ENCODE data around the gene MAML2. TPM values are rescaled to one million over a fixed set of nuclear protein-coding genes. Genes with fewer than 3 reads are reported as not detected.

Gene MAML2
- total RNA-seq, 1 donor from 2014 or later, result 3.8 TPM

DNA sequence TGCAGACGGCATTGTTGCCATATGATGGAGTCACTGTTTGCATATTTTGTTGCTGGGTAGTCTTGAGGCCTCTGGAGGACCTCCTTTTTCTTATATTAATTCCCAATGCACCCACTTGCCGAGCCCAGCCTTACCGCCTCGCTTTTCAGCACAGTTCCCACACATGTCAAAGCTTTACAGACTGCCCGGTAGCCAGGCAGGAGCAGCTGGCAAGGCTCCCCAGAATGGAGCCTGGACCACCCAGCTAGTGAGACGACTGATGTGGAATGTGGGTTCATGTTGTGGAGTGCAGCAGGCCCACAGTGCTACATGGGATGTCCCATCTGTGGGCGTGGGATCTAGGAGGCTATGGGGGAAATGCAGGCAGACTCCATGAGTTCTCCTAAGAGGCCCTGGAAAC is 319.7 kb downstream of the MAML2 start:
- H4K20me1 ChIP-seq (ENCODE audit: low read depth), result no peaks in the 10 kb centered on the region
- no peaks in the 10 kb centered on the region for H3K27me3 Mint-ChIP-seq (ENCODE audit: insufficient read depth, low read depth)
- no peaks in the 10 kb centered on the region for H3K36me3 ChIP-seq
- peaks cover 12% of the 10 kb centered on the region for H3K4me1 Mint-ChIP-seq
- no peaks in the 10 kb centered on the region for H3K79me2 ChIP-seq (ENCODE audit: low read depth)
- no peak overlapping the region for H3K4me2 ChIP-seq
- H3K9me3 Mint-ChIP-seq, result no peaks in the 10 kb centered on the region
- no peak for DNase-seq (ENCODE audit: low spot score)
- no peak overlapping the region for H3K27ac Mint-ChIP-seq
- no peaks in the 10 kb centered on the region for H3F3A ChIP-seq (ENCODE audit: low read depth)
- no peak overlapping the region for H3K4me3 ChIP-seq
- no peak for TF ChIP-seq EZH2phosphoT487 (IDR thresholded peaks at IDR 0.05)
- TF ChIP-seq EZH2 (IDR thresholded peaks at IDR 0.05), result no peak
- no peak for TF ChIP-seq CTCF (IDR thresholded peaks at IDR 0.05)
- H2AFZ ChIP-seq (replicated peaks), result no peak overlapping the region
- peaks cover 9% of the 10 kb centered on the region for H3K4me1 ChIP-seq
- no peak overlapping the region for H3K9ac ChIP-seq
- H3K36me3 Mint-ChIP-seq, result no peaks in the 10 kb centered on the region
- H3K9me3 ChIP-seq (ENCODE audit: low read depth), result no peaks in the 10 kb centered on the region
- no peaks in the 10 kb centered on the region for H3K27me3 ChIP-seq
- no peak overlapping the region for H3K4me3 Mint-ChIP-seq
- H3K27ac ChIP-seq, result no peak overlapping the region

DNA sequence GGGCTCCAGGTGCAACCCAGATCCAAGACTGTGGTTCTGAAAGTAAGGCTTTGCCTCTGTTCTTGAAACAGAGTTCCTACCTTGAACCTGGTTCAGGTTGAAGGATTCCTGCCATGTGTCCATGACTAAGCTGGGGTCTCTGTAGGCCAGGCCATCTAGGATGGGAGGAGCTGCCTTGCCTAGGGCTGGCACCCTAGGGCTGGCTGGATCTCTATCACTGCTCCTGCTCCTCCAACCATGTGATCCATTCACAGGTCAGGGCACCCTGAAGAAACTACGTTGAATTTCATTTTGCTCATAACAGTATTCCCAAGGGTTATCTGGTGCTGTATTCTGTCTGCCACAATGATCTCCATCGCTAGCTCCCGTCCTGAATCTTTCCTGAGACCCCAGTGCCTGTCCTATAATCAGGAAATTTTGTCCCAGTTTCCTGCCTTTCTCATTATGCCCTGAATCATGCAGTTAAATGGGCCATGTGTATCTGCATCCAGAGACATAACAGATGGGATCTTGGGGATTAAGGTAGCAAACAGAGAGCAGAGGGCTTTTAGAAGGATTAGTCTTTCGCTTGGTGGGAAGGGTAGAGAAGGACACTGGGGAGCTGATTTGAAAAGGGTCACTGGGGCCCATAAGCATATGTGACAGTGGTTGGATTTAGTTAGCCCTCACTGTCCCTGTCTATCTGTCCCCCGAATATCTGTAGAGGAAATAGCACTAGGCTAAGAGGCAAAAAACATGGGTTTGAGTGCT is 320.9 kb downstream of the MAML2 start:
- Mint-ChIP-seq H3K36me3 (no peaks in the 10 kb centered on the region), H3K4me1 (peaks cover 12% of the 10 kb centered on the region), H3K27ac (no peak overlapping the region), H3K9me3 (no peaks in the 10 kb centered on the region), H3K27me3 (ENCODE audit: insufficient read depth, low read depth) (no peaks in the 10 kb centered on the region), H3K4me3 (no peak overlapping the region)
- H3K27ac ChIP-seq, result no peak overlapping the region
- no peak overlapping the region for H3K4me3 ChIP-seq
- H2AFZ ChIP-seq (replicated peaks), result no peak overlapping the region
- no peaks in the 10 kb centered on the region for H3K9me3 ChIP-seq (ENCODE audit: low read depth)
- H3K9ac ChIP-seq, result no peak overlapping the region
- peaks cover 9% of the 10 kb centered on the region for H3K4me1 ChIP-seq
- no peaks in the 10 kb centered on the region for H3F3A ChIP-seq (ENCODE audit: low read depth)
- DNase-seq (ENCODE audit: low spot score), result peak; percentile 27
- TF ChIP-seq EZH2 (IDR thresholded peaks at IDR 0.05) (no peak), EZH2phosphoT487 (IDR thresholded peaks at IDR 0.05) (no peak), CTCF (IDR thresholded peaks at IDR 0.05) (no peak)
- peak overlapping the region; percentile 7 for H3K4me2 ChIP-seq
- no peaks in the 10 kb centered on the region for H3K79me2 ChIP-seq (ENCODE audit: low read depth)
- no peaks in the 10 kb centered on the region for H3K36me3 ChIP-seq
- H3K27me3 ChIP-seq, result no peaks in the 10 kb centered on the region
- H4K20me1 ChIP-seq (ENCODE audit: low read depth), result no peaks in the 10 kb centered on the region

GRCh38 chr11:96019810-96020747 is 322.9 kb downstream of the MAML2 start:
- no peaks in the 10 kb centered on the region for H3K9me3 Mint-ChIP-seq
- no peak for TF ChIP-seq CTCF (IDR thresholded peaks at IDR 0.05)
- Histone ChIP-seq H3K9me3 (ENCODE audit: low read depth) (no peaks in the 10 kb centered on the region), H3K36me3 (no peaks in the 10 kb centered on the region), H3K27me3 (no peaks in the 10 kb centered on the region), H3K4me3 (no peak overlapping the region), H3K4me2 (no peak overlapping the region), H2AFZ (replicated peaks) (no peak overlapping the region), H3K79me2 (ENCODE audit: low read depth) (no peaks in the 10 kb centered on the region), H3K4me1 (peaks cover 17% of the 10 kb centered on the region), H3K27ac (no peak overlapping the region), H4K20me1 (ENCODE audit: low read depth) (no peaks in the 10 kb centered on the region), H3K9ac (no peak overlapping the region), H3F3A (ENCODE audit: low read depth) (no peaks in the 10 kb centered on the region)
- peaks cover 25% of the 10 kb centered on the region for H3K4me1 Mint-ChIP-seq
- no peak overlapping the region for H3K4me3 Mint-ChIP-seq
- DNase-seq (ENCODE audit: low spot score), result no peak
- H3K36me3 Mint-ChIP-seq, result no peaks in the 10 kb centered on the region
- H3K27ac Mint-ChIP-seq, result peak overlapping the region; percentile 6
- no peaks in the 10 kb centered on the region for H3K27me3 Mint-ChIP-seq (ENCODE audit: insufficient read depth, low read depth)

All from neural progenitor cell (in vitro differentiated cells).